ENCODE measurements around the gene RAD51B. TPM values are rescaled to one million over a fixed set of nuclear protein-coding genes. Genes with fewer than 3 reads are reported as not detected.

RAD51B gene
- total RNA-seq, 4 donors from 2014 or later, result 6.2 to 39.9 (median 12.9) TPM

- WGBS, 2 donors, result 79 to 82% methylated on average over 8 of the region's 8 CpGs
- Histone ChIP-seq H3K27me3 (no peaks in the 10 kb centered on the region), H3K27ac (peak overlapping the region in 3 of 4 donors; percentile 40 to 60 (median 56)), H3K36me3 (no peaks in the 10 kb centered on the region), H3K9me3 (no peaks in the 10 kb centered on the region), H3K4me3 (no peak overlapping the region), H3K4me1 (peaks cover 0 to 30% (median 4%) of the 10 kb centered on the region in 3 donors)
- intact Hi-C loops (cut with DNase I), result no loop called here
- DNase-seq, result no peak
- TF ChIP-seq POLR2A (IDR thresholded peaks at IDR 0.05) (no peak), CTCF (IDR thresholded peaks at IDR 0.05) (no peak)
These were observed 449.8 kb downstream of the RAD51B start for GRCh38 chr14:68269136-68269927.

GRCh38 chr14:68270342-68270741 is 450.8 kb downstream of the RAD51B start:
- intact Hi-C loops (cut with DNase I), result no loop called here
- WGBS, 2 donors, result 73% methylated on average over 2 of the region's 2 CpGs
- Histone ChIP-seq H3K27ac (peak overlapping the region in 2 of 4 donors; percentile 56 to 60), H3K4me3 (no peak overlapping the region), H3K4me1 (peaks cover 0 to 30% (median 4%) of the 10 kb centered on the region in 3 donors), H3K27me3 (no peaks in the 10 kb centered on the region), H3K9me3 (no peaks in the 10 kb centered on the region), H3K36me3 (no peaks in the 10 kb centered on the region)
- TF ChIP-seq CTCF (IDR thresholded peaks at IDR 0.05), result no peak
- no peak for TF ChIP-seq POLR2A (IDR thresholded peaks at IDR 0.05)
- no peak for DNase-seq

DNA sequence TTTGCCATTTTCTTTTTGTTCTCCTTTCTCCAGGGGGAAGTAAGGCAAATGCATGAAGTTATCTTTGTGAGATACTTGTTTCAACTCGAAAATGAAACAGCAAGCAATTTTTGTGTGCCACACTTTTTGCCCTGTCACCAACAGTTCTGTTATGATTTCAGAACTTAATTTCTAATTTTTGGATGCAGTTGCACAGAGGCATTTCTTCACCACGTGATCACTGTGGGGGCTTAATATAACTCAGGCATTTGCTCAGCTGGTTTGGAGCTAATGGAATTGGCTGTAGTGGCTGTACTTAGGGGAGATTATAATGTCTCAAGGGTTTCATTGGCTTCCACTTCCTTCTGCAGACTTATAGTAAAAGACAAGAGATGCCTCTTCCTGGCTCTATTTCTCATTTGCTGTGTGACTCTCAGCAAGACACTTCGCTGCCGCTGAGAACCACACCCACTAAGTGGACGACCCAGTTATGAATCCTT is 452.4 kb downstream of the RAD51B start:
- WGBS, 2 donors, result 41 to 60% methylated on average over 5 of the region's 5 CpGs
- H3K4me3 ChIP-seq, result peak overlapping the region in 1 of 4 donors; percentile 19
- H3K9me3 ChIP-seq, result no peaks in the 10 kb centered on the region
- H3K27me3 ChIP-seq, result no peaks in the 10 kb centered on the region
- H3K4me1 ChIP-seq, result peaks cover 0 to 36% (median 4%) of the 10 kb centered on the region in 3 donors
- DNase-seq, result no peak
- H3K27ac ChIP-seq, result peak overlapping the region in 2 of 4 donors; percentile 19 to 71
- intact Hi-C loops (cut with DNase I), result no loop called here
- TF ChIP-seq POLR2A (IDR thresholded peaks at IDR 0.05), result no peak
- no peak for TF ChIP-seq CTCF (IDR thresholded peaks at IDR 0.05)
- H3K36me3 ChIP-seq, result no peaks in the 10 kb centered on the region

- TF ChIP-seq POLR2A (IDR thresholded peaks at IDR 0.05), result no peak
- TF ChIP-seq CTCF (IDR thresholded peaks at IDR 0.05), result no peak
- no peaks in the 10 kb centered on the region for H3K9me3 ChIP-seq
- DNase-seq, result no peak
- H3K36me3 ChIP-seq, result no peaks in the 10 kb centered on the region
- H3K4me1 ChIP-seq, result peaks cover 0 to 37% (median 4%) of the 10 kb centered on the region in 3 donors
- no peaks in the 10 kb centered on the region for H3K27me3 ChIP-seq
- H3K27ac ChIP-seq, result no peak overlapping the region
- WGBS, 2 donors, result 87 to 89% methylated on average over 4 of the region's 4 CpGs
- no peak overlapping the region for H3K4me3 ChIP-seq
- intact Hi-C loops (cut with DNase I), result no loop called here
These were observed 453.8 kb downstream of the RAD51B start for GRCh38 chr14:68273413-68273812.

- intact Hi-C loops (cut with DNase I), result no loop called here
- 80 to 94% methylated on average over 2 of the region's 2 CpGs for WGBS, 2 donors
- no peaks in the 10 kb centered on the region for H3K27me3 ChIP-seq
- H3K9me3 ChIP-seq, result no peaks in the 10 kb centered on the region
- H3K36me3 ChIP-seq, result no peaks in the 10 kb centered on the region
- no peak for TF ChIP-seq CTCF (IDR thresholded peaks at IDR 0.05)
- no peak for TF ChIP-seq POLR2A (IDR thresholded peaks at IDR 0.05)
- no peak overlapping the region for H3K4me3 ChIP-seq
- no peak overlapping the region for H3K27ac ChIP-seq
- no peak for DNase-seq
- H3K4me1 ChIP-seq, result peaks cover 0 to 39% (median 4%) of the 10 kb centered on the region in 3 donors
These were observed 455.1 kb downstream of the RAD51B start for GRCh38 chr14:68274725-68275124.
